A673 (cell line): Measurements from ENCODE around the gene CD28. TPM values are rescaled to one million over a fixed set of nuclear protein-coding genes. Genes with fewer than 3 reads are reported as not detected.
"Not testable (repeated sequence)": the region's sequence is repeated elsewhere in the genome, so short reads cannot be mapped to it uniquely, and the experiment has no call there.

Experiments used
- BruUV-seq: library from RNA; stranded (reverse); fragments of 400-500 nt; replicated peaks from 2 replicates; lab custom pipeline; 2021; lab: Mats Ljungman, UMichigan
- CTCF ChIA-PET: fragments of 300-600 bp; sonication (Branson Sonifier 250); formaldehyde crosslinking; loops from one replicate; lab custom pipeline; 2022; ENCODE audit warnings: antibody characterized with exemption; lab: Charles Lee
- POLR2A ChIA-PET: fragments of 300-600 bp; sonication (Branson Sonifier 250); formaldehyde crosslinking; loops from one replicate; lab custom pipeline; 2022; ENCODE audit warnings: antibody characterized with exemption; ENCODE audit not compliant: low non-redundant PET; lab: Charles Lee
- DNase-seq: peaks from one replicate; pipeline ENCODE4 v3.0.0-alpha.2; 2015; ENCODE audit warnings: low spot score
- H3K27ac ChIP-seq: fragments of 200-600 bp; sonication (generic); 2 replicates; pipeline ENCODE4 v1.5.1; 2016; ENCODE audit warnings: mixed run types, low read depth, mild to moderate bottlenecking, mixed read lengths, antibody characterized with exemption, low read length; ENCODE audit not compliant: poor library complexity, severe bottlenecking
- H3K27me3 ChIP-seq: fragments of 200-600 bp; sonication (generic); replicated peaks from 2 replicates; pipeline ENCODE4 v1.6.1; 2017; ENCODE audit warnings: mixed run types, low read depth, mild to moderate bottlenecking, mixed read lengths, antibody characterized with exemption, low read length; ENCODE audit not compliant: insufficient read depth, poor library complexity
- H3K36me3 ChIP-seq: fragments of 200-600 bp; sonication (generic); 2 replicates; pipeline ENCODE4 v1.6.1; 2016; ENCODE audit warnings: mixed run types, mild to moderate bottlenecking, mixed read lengths, antibody characterized with exemption, low read length; ENCODE audit not compliant: insufficient read depth, poor library complexity, severe bottlenecking
- H3K4me1 ChIP-seq: fragments of 200-600 bp; sonication (generic); 2 replicates; pipeline ENCODE4 v1.6.1; 2017; ENCODE audit warnings: mixed run types, mild to moderate bottlenecking, mixed read lengths, antibody characterized with exemption, low read length; ENCODE audit not compliant: insufficient read depth, poor library complexity, severe bottlenecking
- H3K4me3 ChIP-seq: fragments of 200-600 bp; sonication (generic); 2 replicates; pipeline ENCODE4 v1.5.1; 2016; ENCODE audit warnings: low read depth, mixed run types, mild to moderate bottlenecking, mixed read lengths, low read length; ENCODE audit not compliant: poor library complexity, severe bottlenecking
- H3K9me3 ChIP-seq: fragments of 200-600 bp; sonication (generic); 2 replicates; pipeline ENCODE4 v1.6.1; 2016; ENCODE audit warnings: mixed run types, low read depth, mild to moderate bottlenecking, mixed read lengths, antibody characterized with exemption, low read length; ENCODE audit not compliant: poor library complexity, severe bottlenecking
- CTCF ChIP-seq: fragments of 300-800, 200-600 bp; sonication (generic); conservative IDR thresholded peaks from 2 replicates; pipeline ENCODE4 v1.5.1; 2017; ENCODE audit warnings: low read depth, mild to moderate bottlenecking, antibody characterized with exemption, low read length, moderate library complexity, mixed read lengths
- EZH2 ChIP-seq: fragments of 200-600 bp; sonication (generic); IDR thresholded peaks from 2 replicates; pipeline ENCODE4 v1.6.1; 2017; ENCODE audit warnings: borderline replicate concordance, low read depth, mild to moderate bottlenecking, mixed read lengths, antibody characterized with exemption, low read length; ENCODE audit not compliant: poor library complexity, severe bottlenecking
- intact Hi-C: fragments of 100-400 bp; cut with micrococcal nuclease; formaldehyde crosslinking; loops from one replicate; pipeline ENCODE4 v1.10.0; 2022; ENCODE audit not compliant: unreplicated experiment
- total RNA-seq: library from RNA; stranded (reverse); gene quantifications from 2 replicates; pipeline ENCODE4 v1.2.3, GENCODE V29; 2021

Gene CD28
- total RNA-seq, 1 experiment from 2014 or later: not detected

- Histone ChIP-seq H3K9me3 (no peaks in the 10 kb centered on the region), H3K36me3 (no peaks in the 10 kb centered on the region), H3K4me1 (no peaks in the 10 kb centered on the region), H3K27ac (no peak overlapping the region), H3K4me3 (no peak overlapping the region), H3K27me3 (no peaks in the 10 kb centered on the region)
- CTCF ChIA-PET: no interaction called here
- POLR2A ChIA-PET: no interaction called here
- no TSS peak for BruUV-seq
- TF ChIP-seq CTCF (no peak), EZH2 (no peak)
- no peak for DNase-seq
- intact Hi-C loops: no loop called here
Observed at GRCh38 chr2:203697190-203697589, 9.2 kb upstream of the CD28 start.

GRCh38 chr2:203697763-203698162, 8.7 kb upstream of the CD28 start:
- intact Hi-C loops: not testable (repeated sequence)

GRCh38 chr2:203698410-203698809, 8.0 kb upstream of the CD28 start:
- intact Hi-C loops, BruUV-seq, H3K27ac ChIP-seq, H3K4me1 ChIP-seq, POLR2A ChIA-PET, H3K9me3 ChIP-seq, H3K36me3 ChIP-seq, DNase-seq, H3K27me3 ChIP-seq, CTCF ChIA-PET, H3K4me3 ChIP-seq: not testable (repeated sequence)

More at GRCh38 chr2:203697763-203698162, 8.7 kb upstream of the CD28 start:
- DNase-seq, CTCF ChIA-PET, H3K36me3 ChIP-seq, POLR2A ChIA-PET, H3K27ac ChIP-seq, BruUV-seq, H3K4me1 ChIP-seq, H3K9me3 ChIP-seq, H3K27me3 ChIP-seq, H3K4me3 ChIP-seq: not testable (repeated sequence)

- no peak for DNase-seq
- H3K9me3 ChIP-seq: no peaks in the 10 kb centered on the region
- no TSS peak for BruUV-seq
- POLR2A ChIA-PET: no interaction called here
- intact Hi-C loops: no loop called here
- H3K27me3 ChIP-seq: no peaks in the 10 kb centered on the region
- no peak overlapping the region for H3K27ac ChIP-seq
- H3K36me3 ChIP-seq: no peaks in the 10 kb centered on the region
- no peak overlapping the region for H3K4me3 ChIP-seq
- no peak for TF ChIP-seq CTCF
- TF ChIP-seq EZH2: no peak
- CTCF ChIA-PET: no interaction called here
- no peaks in the 10 kb centered on the region for H3K4me1 ChIP-seq
Observed at GRCh38 chr2:203704430-203704829, 2.0 kb upstream of the CD28 start.
